Neutrophil (primary cell): ENCODE data around the gene EGLN3.

ENCODE experiments used
- H3K27ac ChIP-seq: fragments of 200-600 bp; sonication (generic); 2 replicates; pipeline ENCODE4 v1.5.1; 2016; ENCODE audit warnings: mild to moderate bottlenecking, moderate library complexity
- H3K27me3 ChIP-seq: fragments of 200-600 bp; sonication (generic); 2 replicates; pipeline ENCODE4 v1.6.0; 2016; ENCODE audit warnings: mild to moderate bottlenecking
- H3K36me3 ChIP-seq: fragments of 200-600 bp; sonication (generic); 2 replicates; pipeline ENCODE4 v1.5.1; 2017
- H3K4me1 ChIP-seq, 2 experiments: fragments of 200-600 bp in 1 of 2; sonication (generic) in 1 of 2; 1 replicate in 1 of 2; 2 replicates in 1 of 2; pipeline versions ENCODE4 v1.5.1 to v1.6.1; 2013 to 2016; ENCODE audit warnings: low read depth in 1 of 2, low read length in 1 of 2, mild to moderate bottlenecking in 1 of 2, moderate library complexity in 1 of 2; ENCODE audit not compliant: control insufficient read depth in 1 of 2, insufficient read depth in 1 of 2
- H3K4me3 ChIP-seq, 2 experiments: fragments of 200-600 bp in 1 of 2; sonication (generic) in 1 of 2; 1 replicate in 1 of 2; 2 replicates in 1 of 2; pipeline ENCODE4 v1.5.1; 2013 to 2016; ENCODE audit warnings: low read depth in 1 of 2, low read length in 1 of 2, mild to moderate bottlenecking in 1 of 2, moderate library complexity in 1 of 2
- H3K9me3 ChIP-seq: fragments of 200-600 bp; sonication (generic); 2 replicates; pipeline ENCODE4 v1.5.1; 2016
- TF ChIP-seq, protein P1 (sequence below): fragments of 200-600 bp; sonication (generic); IDR thresholded peaks from 2 replicates; pipeline ENCODE4 v1.5.1; 2016; ENCODE audit warnings: antibody characterized with exemption

The EGLN3 gene

DNA sequence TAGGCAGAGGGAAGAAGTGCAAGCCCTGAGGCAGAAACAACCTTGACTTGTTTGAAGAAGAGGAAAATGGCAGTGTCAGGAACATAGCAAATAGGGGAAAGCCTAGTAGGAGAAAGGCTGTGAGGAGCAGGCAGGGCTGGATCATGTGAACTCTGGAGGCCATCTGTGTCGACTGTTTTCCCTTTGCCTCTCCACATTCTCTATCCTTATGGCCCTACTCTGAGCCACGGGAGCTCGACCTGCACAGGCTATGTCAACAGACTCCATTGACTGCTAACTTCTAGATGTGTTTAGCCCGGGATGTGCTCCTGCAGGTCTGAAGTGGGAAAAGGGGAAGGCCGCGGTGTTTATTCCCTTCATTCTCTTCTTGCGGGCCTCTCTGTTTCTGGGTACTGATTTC is 35.2 kb downstream of the EGLN3 start:
- no peaks in the 10 kb centered on the region for H3K36me3 ChIP-seq

GRCh38 chr14:33914676-33915516 is 36.0 kb downstream of the EGLN3 start:
- Histone ChIP-seq H3K27ac (no peak overlapping the region), H3K4me1 (peaks cover 0 to 5% of the 10 kb centered on the region in 2 experiments), H3K9me3 (no peaks in the 10 kb centered on the region), H3K4me3 (no peak overlapping the region), H3K36me3 (no peaks in the 10 kb centered on the region), H3K27me3 (no peaks in the 10 kb centered on the region)
- TF ChIP-seq, protein P1, sequence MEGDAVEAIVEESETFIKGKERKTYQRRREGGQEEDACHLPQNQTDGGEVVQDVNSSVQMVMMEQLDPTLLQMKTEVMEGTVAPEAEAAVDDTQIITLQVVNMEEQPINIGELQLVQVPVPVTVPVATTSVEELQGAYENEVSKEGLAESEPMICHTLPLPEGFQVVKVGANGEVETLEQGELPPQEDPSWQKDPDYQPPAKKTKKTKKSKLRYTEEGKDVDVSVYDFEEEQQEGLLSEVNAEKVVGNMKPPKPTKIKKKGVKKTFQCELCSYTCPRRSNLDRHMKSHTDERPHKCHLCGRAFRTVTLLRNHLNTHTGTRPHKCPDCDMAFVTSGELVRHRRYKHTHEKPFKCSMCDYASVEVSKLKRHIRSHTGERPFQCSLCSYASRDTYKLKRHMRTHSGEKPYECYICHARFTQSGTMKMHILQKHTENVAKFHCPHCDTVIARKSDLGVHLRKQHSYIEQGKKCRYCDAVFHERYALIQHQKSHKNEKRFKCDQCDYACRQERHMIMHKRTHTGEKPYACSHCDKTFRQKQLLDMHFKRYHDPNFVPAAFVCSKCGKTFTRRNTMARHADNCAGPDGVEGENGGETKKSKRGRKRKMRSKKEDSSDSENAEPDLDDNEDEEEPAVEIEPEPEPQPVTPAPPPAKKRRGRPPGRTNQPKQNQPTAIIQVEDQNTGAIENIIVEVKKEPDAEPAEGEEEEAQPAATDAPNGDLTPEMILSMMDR = no peak

More for the DNA sequence above, 35.2 kb downstream of the EGLN3 start:
- TF ChIP-seq, protein P1 = no peak
- H3K9me3 ChIP-seq = no peaks in the 10 kb centered on the region
- peaks cover 0 to 5% of the 10 kb centered on the region in 2 experiments for H3K4me1 ChIP-seq
- H3K27me3 ChIP-seq = no peaks in the 10 kb centered on the region
- H3K4me3 ChIP-seq = no peak overlapping the region
- no peak overlapping the region for H3K27ac ChIP-seq

GRCh38 chr14:33911046-33911445 is 39.8 kb downstream of the EGLN3 start:
- Histone ChIP-seq H3K9me3 (no peaks in the 10 kb centered on the region), H3K4me1 (no peaks in the 10 kb centered on the region), H3K36me3 (no peaks in the 10 kb centered on the region), H3K27ac (no peak overlapping the region), H3K4me3 (no peak overlapping the region), H3K27me3 (no peaks in the 10 kb centered on the region)
- TF ChIP-seq, protein P1 = no peak

DNA sequence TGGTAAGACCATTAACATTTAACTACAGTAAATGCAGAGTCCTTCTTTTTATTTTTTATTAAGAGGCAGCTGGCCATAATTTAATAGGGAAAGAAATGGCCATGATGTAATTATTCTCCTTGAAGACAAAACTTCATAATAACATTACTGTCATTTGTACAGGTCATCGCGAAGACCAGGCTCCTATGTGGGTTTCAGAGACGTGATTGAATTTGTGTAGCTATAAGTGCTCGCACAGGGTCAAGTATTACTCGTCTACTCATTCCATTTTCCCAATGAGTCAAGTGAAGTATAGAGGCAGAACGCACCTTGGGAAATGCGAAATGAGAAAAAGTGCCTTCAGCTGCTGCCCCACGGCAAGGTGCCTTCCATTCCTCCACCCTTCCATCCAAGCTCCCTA is 40.4 kb downstream of the EGLN3 start:
- no peaks in the 10 kb centered on the region for H3K27me3 ChIP-seq
- no peak overlapping the region for H3K4me3 ChIP-seq
- H3K36me3 ChIP-seq = no peaks in the 10 kb centered on the region
- TF ChIP-seq, protein P1 = no peak
- no peak overlapping the region for H3K27ac ChIP-seq
- no peaks in the 10 kb centered on the region for H3K9me3 ChIP-seq
- no peaks in the 10 kb centered on the region for H3K4me1 ChIP-seq

GRCh38 chr14:33909380-33910084 is 41.3 kb downstream of the EGLN3 start:
- H3K36me3 ChIP-seq = no peaks in the 10 kb centered on the region
- H3K4me3 ChIP-seq = no peak overlapping the region
- no peaks in the 10 kb centered on the region for H3K9me3 ChIP-seq
- H3K27me3 ChIP-seq = no peaks in the 10 kb centered on the region
- H3K4me1 ChIP-seq = no peaks in the 10 kb centered on the region
- H3K27ac ChIP-seq = no peak overlapping the region
- TF ChIP-seq, protein P1 = no peak
